CD8-positive, alpha-beta memory T cell (primary cell): Measurements from ENCODE around the gene CD300LB. TPM values are rescaled to one million over a fixed set of nuclear protein-coding genes. Genes with fewer than 3 reads are reported as not detected.
"Not testable (repeated sequence)": the region's sequence is repeated elsewhere in the genome, so short reads cannot be mapped to it uniquely, and the experiment has no call there.

Source experiments
- CTCF ChIA-PET: fragments of 350-600 bp; sonication (Branson Sonifier 250); formaldehyde crosslinking; loops from one replicate; lab custom pipeline; 2021; ENCODE audit warnings: antibody characterized with exemption; lab: Charles Lee
- POLR2A ChIA-PET: fragments of 350-600 bp; sonication (Branson Sonifier 250); formaldehyde crosslinking; loops from one replicate; lab custom pipeline; 2021; ENCODE audit warnings: antibody characterized with exemption; lab: Charles Lee
- DNase-seq, 5 donors: peaks; one replicate each; pipeline versions ENCODE4 v3.0.0 to v3.0.0-alpha.2; 2020 to 2022; ENCODE audit warnings: mixed read lengths in 1 of 5
- H3K27ac ChIP-seq: one replicate; pipeline ENCODE4 v1.7.0; 2013; ENCODE audit warnings: low read depth, mild to moderate bottlenecking, low read length, moderate library complexity
- H3K27me3 ChIP-seq: 2 replicates; pipeline ENCODE4 v1.7.0; 2013; ENCODE audit warnings: low read length, mild to moderate bottlenecking; ENCODE audit not compliant: insufficient read depth, poor library complexity, severe bottlenecking
- H3K36me3 ChIP-seq: 2 replicates; pipeline ENCODE4 v1.7.0; 2013; ENCODE audit warnings: mild to moderate bottlenecking, low read length, moderate library complexity; ENCODE audit not compliant: insufficient read depth
- H3K4me1 ChIP-seq: 2 replicates; pipeline ENCODE4 v1.7.0; 2013; ENCODE audit warnings: mild to moderate bottlenecking, low read length, moderate library complexity; ENCODE audit not compliant: insufficient read depth
- H3K4me3 ChIP-seq: 2 replicates; pipeline ENCODE4 v1.7.0; 2013; ENCODE audit warnings: mild to moderate bottlenecking, low read length
- H3K9me3 ChIP-seq: 2 replicates; pipeline ENCODE4 v1.7.0; 2013; ENCODE audit warnings: mild to moderate bottlenecking, low read length
- H3K27ac Mint-ChIP-seq, 8 donors: one replicate each; pipeline ENCODE4 v1.8.0; 2020 to 2021; ENCODE audit warnings: mixed read lengths in 8 of 8, mild to moderate bottlenecking in 6 of 8, inconsistent platforms in 3 of 8, moderate library complexity in 3 of 8
- H3K27me3 Mint-ChIP-seq, 2 donors: one replicate each; pipeline ENCODE4 v1.8.0; 2020 to 2021; ENCODE audit warnings: mixed read lengths in 2 of 2, mild to moderate bottlenecking in 1 of 2, moderate library complexity in 1 of 2
- H3K36me3 Mint-ChIP-seq, 3 donors: one replicate each; pipeline ENCODE4 v1.8.0; 2020 to 2021; ENCODE audit warnings: mixed read lengths in 3 of 3, inconsistent platforms in 1 of 3, mild to moderate bottlenecking in 1 of 3
- H3K4me1 Mint-ChIP-seq, 3 donors: one replicate each; pipeline ENCODE4 v1.8.0; 2020 to 2021; ENCODE audit warnings: mixed read lengths in 3 of 3, inconsistent platforms in 1 of 3, mild to moderate bottlenecking in 1 of 3
- H3K4me3 Mint-ChIP-seq, 7 donors: one replicate each; pipeline ENCODE4 v1.8.0; 2020 to 2021; ENCODE audit warnings: mixed read lengths in 7 of 7, mild to moderate bottlenecking in 6 of 7, moderate library complexity in 4 of 7, inconsistent platforms in 2 of 7
- H3K9me3 Mint-ChIP-seq, 5 donors: one replicate each; pipeline ENCODE4 v1.8.0; 2020 to 2022; ENCODE audit warnings: mixed read lengths in 5 of 5, mild to moderate bottlenecking in 3 of 5, moderate library complexity in 2 of 5, inconsistent platforms in 1 of 5
- polyA plus RNA-seq: library from polyadenylated mRNA; unstranded; fragments of 300-500 nt; fragmentation: Illumina TruSeq; gene quantifications from one replicate; pipeline ENCODE4 v1.2.3, GENCODE V29; 2021
- total RNA-seq, 2 experiments: library from RNA; stranded (reverse); gene quantifications; one replicate each; pipeline ENCODE4 v1.2.3, GENCODE V29; 2021

The CD300LB gene
- total and polyA plus RNA-seq, 3 experiments from 2014 or later = 0.11 TPM; not detected in 2

- H3K27me3 Mint-ChIP-seq = peaks cover 19 to 54% of the 10 kb centered on the region in 2 donors
- Histone ChIP-seq H3K27me3 (peaks cover 5% of the 10 kb centered on the region), H3K36me3 (no peaks in the 10 kb centered on the region), H3K4me3 (no peak overlapping the region), H3K27ac (no peak overlapping the region), H3K4me1 (no peaks in the 10 kb centered on the region), H3K9me3 (no peaks in the 10 kb centered on the region)
- peaks cover 0 to 8% (median 6%) of the 10 kb centered on the region in 3 donors for H3K4me1 Mint-ChIP-seq
- POLR2A ChIA-PET = no interaction called here
- peaks cover 0 to 29% (median 1%) of the 10 kb centered on the region in 3 donors for H3K36me3 Mint-ChIP-seq
- peak overlapping the region in 7 of 8 donors; percentile 76 to 93 (median 80) for H3K27ac Mint-ChIP-seq
- peak overlapping the region in 4 of 7 donors; percentile 65 to 83 (median 70) for H3K4me3 Mint-ChIP-seq
- DNase-seq = peak in 2 of 5 donors; percentile 32 to 68
- peaks cover 0 to 19% (median 11%) of the 10 kb centered on the region in 5 donors for H3K9me3 Mint-ChIP-seq
- CTCF ChIA-PET = no interaction called here
Measured at GRCh38 chr17:74514632-74515334, 16.5 kb downstream of the CD300LB start.

GRCh38 chr17:74513987-74514631 lies 17.2 kb downstream of the CD300LB start:
- POLR2A ChIA-PET = no interaction called here
- H3K4me1 Mint-ChIP-seq = peaks cover 0 to 8% (median 6%) of the 10 kb centered on the region in 3 donors

DNA sequence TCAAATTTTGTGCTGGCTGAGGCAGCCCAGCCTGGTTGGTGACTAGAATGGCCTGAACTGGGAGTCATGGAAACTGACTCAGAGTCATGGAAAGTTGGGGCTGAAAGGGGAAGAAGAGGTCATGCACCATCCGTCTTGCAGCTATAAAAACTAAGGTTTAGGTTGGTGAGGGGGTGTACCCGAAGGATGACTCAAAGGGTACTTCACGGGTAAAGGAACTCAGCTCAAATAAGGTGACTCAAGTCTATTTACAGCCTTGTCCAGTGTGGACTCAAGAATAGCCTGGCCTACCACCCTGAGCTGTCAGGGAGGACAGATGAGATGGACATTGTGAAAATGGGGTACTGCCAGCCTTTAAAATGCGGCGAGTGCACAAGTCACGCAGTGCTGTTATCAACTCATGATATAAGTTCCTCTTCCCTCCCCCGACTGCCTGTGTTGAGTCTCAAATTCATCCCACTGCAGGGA lies 18.6 kb downstream of the CD300LB start:
- Mint-ChIP-seq H3K27ac (no peak overlapping the region), H3K27me3 (peaks cover 20 to 46% of the 10 kb centered on the region in 2 donors), H3K4me3 (no peak overlapping the region), H3K4me1 (peaks cover 0 to 8% (median 6%) of the 10 kb centered on the region in 3 donors), H3K9me3 (peaks cover 0 to 12% (median 8%) of the 10 kb centered on the region in 5 donors), H3K36me3 (peaks cover 0 to 20% (median 0%) of the 10 kb centered on the region in 3 donors)
- Histone ChIP-seq H3K9me3 (no peaks in the 10 kb centered on the region), H3K4me1 (no peaks in the 10 kb centered on the region), H3K36me3 (no peaks in the 10 kb centered on the region), H3K4me3 (no peak overlapping the region), H3K27ac (no peak overlapping the region), H3K27me3 (peaks cover 5% of the 10 kb centered on the region)
- no peak for DNase-seq
- ChIA-PET CTCF (no interaction called here), POLR2A (no interaction called here)

More at GRCh38 chr17:74513987-74514631, 17.2 kb downstream of the CD300LB start:
- Mint-ChIP-seq H3K9me3 (peaks cover 0 to 19% (median 11%) of the 10 kb centered on the region in 5 donors), H3K4me3 (peak overlapping the region in 4 of 7 donors; percentile 65 to 83 (median 70)), H3K27ac (peak overlapping the region in 7 of 8 donors; percentile 76 to 95 (median 90)), H3K27me3 (peaks cover 20 to 53% of the 10 kb centered on the region in 2 donors), H3K36me3 (peaks cover 0 to 29% (median 1%) of the 10 kb centered on the region in 3 donors)
- no peak overlapping the region for H3K4me3 ChIP-seq
- H3K9me3 ChIP-seq = no peaks in the 10 kb centered on the region
- no peak overlapping the region for H3K27ac ChIP-seq
- H3K36me3 ChIP-seq = no peaks in the 10 kb centered on the region
- peaks cover 5% of the 10 kb centered on the region for H3K27me3 ChIP-seq
- H3K4me1 ChIP-seq = no peaks in the 10 kb centered on the region
- DNase-seq = peak; percentile 27 to 72 (median 45)
- CTCF ChIA-PET = no interaction called here

GRCh38 chr17:74512036-74512435 lies 19.2 kb downstream of the CD300LB start:
- H3K4me3 ChIP-seq = no peak overlapping the region
- H3K9me3 ChIP-seq = no peaks in the 10 kb centered on the region
- no peaks in the 10 kb centered on the region for H3K36me3 ChIP-seq
- H3K36me3 Mint-ChIP-seq = peaks cover 0 to 20% (median 0%) of the 10 kb centered on the region in 3 donors
- peaks cover 5% of the 10 kb centered on the region for H3K27me3 ChIP-seq
- ChIA-PET CTCF (no interaction called here), POLR2A (no interaction called here)
- peaks cover 0 to 8% (median 6%) of the 10 kb centered on the region in 3 donors for H3K4me1 Mint-ChIP-seq
- H3K27me3 Mint-ChIP-seq = peaks cover 20 to 40% of the 10 kb centered on the region in 2 donors
- H3K4me3 Mint-ChIP-seq = no peak overlapping the region
- no peaks in the 10 kb centered on the region for H3K4me1 ChIP-seq
- peak overlapping the region in 1 of 8 donors; percentile 3 for H3K27ac Mint-ChIP-seq
- peaks cover 0 to 12% (median 8%) of the 10 kb centered on the region in 5 donors for H3K9me3 Mint-ChIP-seq
- H3K27ac ChIP-seq = no peak overlapping the region
- no peak for DNase-seq

- H3K27ac ChIP-seq = no peak overlapping the region
- no peaks in the 10 kb centered on the region for H3K4me1 ChIP-seq
- ChIA-PET POLR2A (no interaction called here), CTCF (no interaction called here)
- H3K27me3 ChIP-seq = peaks cover 5% of the 10 kb centered on the region
- no peaks in the 10 kb centered on the region for H3K9me3 ChIP-seq
- no peak overlapping the region for H3K4me3 Mint-ChIP-seq
- H3K9me3 Mint-ChIP-seq = no peaks in the 10 kb centered on the region
- H3K27me3 Mint-ChIP-seq = peaks cover 11 to 19% of the 10 kb centered on the region in 2 donors
- H3K4me1 Mint-ChIP-seq = no peaks in the 10 kb centered on the region
- H3K4me3 ChIP-seq = no peak overlapping the region
- no peaks in the 10 kb centered on the region for H3K36me3 ChIP-seq
- no peak overlapping the region for H3K27ac Mint-ChIP-seq
- no peak for DNase-seq
- peaks cover 0 to 9% (median 0%) of the 10 kb centered on the region in 3 donors for H3K36me3 Mint-ChIP-seq
Measured at GRCh38 chr17:74508156-74508555, 23.1 kb downstream of the CD300LB start.

DNA sequence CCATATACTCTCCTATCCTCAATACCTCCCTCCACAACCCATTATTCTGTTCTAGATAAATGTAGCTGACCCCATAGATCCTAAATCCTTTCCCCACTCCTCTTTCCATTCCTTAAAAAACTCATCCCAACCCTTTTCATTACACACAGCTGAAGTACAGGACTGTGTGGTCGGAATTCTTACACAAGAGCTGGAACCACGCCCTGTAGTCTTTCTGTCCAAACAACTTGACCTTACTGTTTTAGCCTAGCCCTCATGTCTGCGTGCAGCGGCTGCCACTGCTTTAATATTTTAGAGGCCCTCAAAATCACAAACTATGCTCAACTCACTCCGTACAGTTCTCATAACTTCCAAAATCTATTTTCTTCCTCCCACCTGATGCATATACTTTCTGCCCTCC lies 27.3 kb downstream of the CD300LB start:
- H3K4me1 Mint-ChIP-seq, H3K27ac Mint-ChIP-seq, H3K4me1 ChIP-seq, H3K27me3 ChIP-seq, POLR2A ChIA-PET, H3K4me3 Mint-ChIP-seq, H3K27me3 Mint-ChIP-seq, H3K9me3 ChIP-seq, H3K36me3 ChIP-seq, H3K27ac ChIP-seq, H3K9me3 Mint-ChIP-seq, H3K36me3 Mint-ChIP-seq, H3K4me3 ChIP-seq, CTCF ChIA-PET, DNase-seq: not testable (repeated sequence)

DNA sequence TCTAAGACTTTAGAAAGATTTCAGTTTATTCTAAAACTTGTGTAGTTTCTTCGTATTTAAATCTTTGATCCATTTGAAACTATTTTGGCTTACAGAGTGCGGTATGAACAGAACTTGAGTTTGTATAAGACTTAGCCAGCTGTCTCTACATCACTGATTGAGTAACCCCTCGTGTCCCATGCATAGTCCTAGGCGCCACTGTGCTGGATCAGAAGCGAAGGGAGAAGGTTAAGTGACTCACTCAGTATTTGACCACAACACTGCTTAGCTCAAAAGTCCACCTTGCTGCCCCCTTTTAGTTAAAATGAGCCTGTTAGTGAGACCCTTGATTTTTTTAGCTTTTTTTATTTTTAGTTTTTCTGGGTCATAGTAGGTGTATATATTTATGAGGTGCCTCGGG lies 28.4 kb downstream of the CD300LB start:
- Histone ChIP-seq H3K27ac (no peak overlapping the region), H3K4me3 (no peak overlapping the region), H3K36me3 (no peaks in the 10 kb centered on the region), H3K4me1 (no peaks in the 10 kb centered on the region), H3K27me3 (no peaks in the 10 kb centered on the region), H3K9me3 (no peaks in the 10 kb centered on the region)
- H3K9me3 Mint-ChIP-seq = no peaks in the 10 kb centered on the region
- peaks cover 0 to 4% of the 10 kb centered on the region in 2 donors for H3K27me3 Mint-ChIP-seq
- H3K4me3 Mint-ChIP-seq = no peak overlapping the region
- no peak for DNase-seq
- H3K4me1 Mint-ChIP-seq = no peaks in the 10 kb centered on the region
- no peak overlapping the region for H3K27ac Mint-ChIP-seq
- no peaks in the 10 kb centered on the region for H3K36me3 Mint-ChIP-seq
- CTCF ChIA-PET = interaction anchor here (1.7 kb wide), 1 partner anchor 124 kb away, joined by 3 read pairs; no protein-coding TSS in a partner anchor
- POLR2A ChIA-PET = no interaction called here

GRCh38 chr17:74499992-74500391 lies 31.3 kb downstream of the CD300LB start:
- Mint-ChIP-seq H3K36me3 (no peaks in the 10 kb centered on the region), H3K27me3 (peaks cover 0 to 2% of the 10 kb centered on the region in 2 donors), H3K4me3 (no peak overlapping the region), H3K9me3 (no peaks in the 10 kb centered on the region), H3K27ac (no peak overlapping the region), H3K4me1 (no peaks in the 10 kb centered on the region)
- no peaks in the 10 kb centered on the region for H3K9me3 ChIP-seq
- no peak overlapping the region for H3K4me3 ChIP-seq
- ChIA-PET POLR2A (no interaction called here), CTCF (interaction anchor here (0.8 to 2.5 kb wide), 2 partner anchors 43 to 121 kb away, joined by 3 to 8 read pairs; no protein-coding TSS in a partner anchor)
- no peak for DNase-seq
- H3K36me3 ChIP-seq = no peaks in the 10 kb centered on the region
- H3K27me3 ChIP-seq = no peaks in the 10 kb centered on the region
- no peak overlapping the region for H3K27ac ChIP-seq
- H3K4me1 ChIP-seq = no peaks in the 10 kb centered on the region
